Activated naive CD4-positive, alpha-beta T cell treated with anti-CD3 and anti-CD28 coated beads for 36 hours (primary cell): ENCODE data around the gene UQCRC2. TPM values are rescaled to one million over a fixed set of nuclear protein-coding genes. Genes with fewer than 3 reads are reported as not detected.

Source experiments
- total RNA-seq, 2 experiments: library from RNA; stranded (reverse); gene quantifications; one replicate each; pipeline ENCODE4 v1.2.3, GENCODE V29; 2021

Gene UQCRC2
- total RNA-seq, 2 experiments from 2014 or later, result 356 to 378 TPM

Other genes starting within 250 kb of the UQCRC2 start
- 10 to 100 TPM; 91.9 to 94.9 TPM for gene NPIPB4, start 95.6 kb upstream of the UQCRC2 start, total RNA-seq
- gene PDZD9, start 47.8 kb downstream of the UQCRC2 start, total RNA-seq, result not detected
- 1 to 10 TPM; 6.5 to 6.7 TPM for gene MOSMO, start 54.8 kb downstream of the UQCRC2 start, total RNA-seq
- gene VWA3A, start 139.2 kb downstream of the UQCRC2 start, total RNA-seq, result not detected
- under 1 TPM in 1 of 2 experiments, not detected in 1; 0.15 TPM for gene SDR42E2, start 209.1 kb downstream of the UQCRC2 start, total RNA-seq